ENCODE measurements around the gene EOMES.

Gene EOMES

GRCh38 chr3:27719314-27720003 is 2.7 kb downstream of the EOMES start:
- no peak for DNase-seq

DNA sequence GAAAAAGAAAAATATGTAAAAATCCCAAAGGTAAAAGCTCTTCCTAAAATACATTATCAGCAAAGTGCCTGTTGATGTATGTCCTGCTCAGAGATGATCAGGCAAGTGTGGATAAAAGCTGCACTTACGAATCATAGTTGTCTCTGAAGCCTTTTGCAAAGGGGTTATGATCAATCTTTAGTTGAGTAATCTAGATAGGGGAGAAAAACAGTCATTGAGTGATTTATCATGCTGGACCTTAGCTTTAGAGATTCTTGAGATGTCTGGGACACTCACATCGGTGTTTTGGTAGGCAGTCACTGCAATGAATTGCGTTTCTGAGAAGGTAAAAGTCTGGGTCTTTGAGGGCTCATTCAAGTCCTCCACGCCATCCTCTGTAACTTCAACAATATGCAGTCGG is 3.7 kb downstream of the EOMES start:
- no peak for DNase-seq

- DNase-seq, result no peak
Observed at GRCh38 chr3:27717200-27717852, 4.8 kb downstream of the EOMES start.

GRCh38 chr3:27716309-27716708 is 5.8 kb downstream of the EOMES start:
- no peak for DNase-seq

GRCh38 chr3:27715863-27716262 is 6.3 kb downstream of the EOMES start:
- no peak for DNase-seq

DNA sequence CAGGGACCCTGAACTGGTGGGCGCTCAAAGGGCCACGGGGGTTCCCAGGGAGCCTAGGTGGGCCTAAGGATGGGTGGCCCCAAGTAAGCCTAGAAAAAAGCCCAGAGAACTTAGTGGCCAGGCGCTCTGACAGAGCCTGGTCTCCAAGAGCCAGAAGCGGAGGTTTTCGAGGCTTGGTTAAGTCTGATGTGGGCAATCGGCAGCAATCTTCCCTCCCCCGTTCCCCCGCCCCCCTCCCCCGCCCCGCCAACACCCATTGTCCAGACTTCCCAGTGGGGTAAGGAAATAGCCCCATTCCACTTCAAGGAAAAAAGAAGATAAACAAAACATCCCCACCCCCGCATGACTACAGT is 6.7 kb downstream of the EOMES start:
- DNase-seq, result no peak

- no peak for DNase-seq
Observed at GRCh38 chr3:27714692-27715453, 7.2 kb downstream of the EOMES start.

DNA sequence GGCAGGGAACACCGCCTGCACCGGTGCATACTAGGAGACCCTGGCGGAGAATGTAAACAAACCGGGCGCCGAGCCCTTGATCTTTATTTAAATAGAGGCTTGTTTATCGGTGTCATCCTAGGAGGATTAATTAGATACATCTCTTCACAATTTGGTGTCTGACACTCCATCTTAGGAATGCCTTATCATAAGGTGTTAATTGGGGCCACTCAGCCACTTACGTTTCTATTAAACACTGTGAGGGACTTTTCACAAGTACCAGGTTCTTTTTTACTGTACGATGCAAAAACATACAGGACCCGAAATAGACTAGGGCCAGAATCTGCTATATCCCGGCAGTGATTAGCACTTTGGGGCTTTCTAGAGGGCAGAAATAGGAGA is 8.0 kb downstream of the EOMES start:
- no peak for DNase-seq

- no peak for DNase-seq
Observed at GRCh38 chr3:27713435-27714145, 8.5 kb downstream of the EOMES start.

GRCh38 chr3:27713078-27713423 is 9.1 kb downstream of the EOMES start:
- DNase-seq, result no peak

DNA sequence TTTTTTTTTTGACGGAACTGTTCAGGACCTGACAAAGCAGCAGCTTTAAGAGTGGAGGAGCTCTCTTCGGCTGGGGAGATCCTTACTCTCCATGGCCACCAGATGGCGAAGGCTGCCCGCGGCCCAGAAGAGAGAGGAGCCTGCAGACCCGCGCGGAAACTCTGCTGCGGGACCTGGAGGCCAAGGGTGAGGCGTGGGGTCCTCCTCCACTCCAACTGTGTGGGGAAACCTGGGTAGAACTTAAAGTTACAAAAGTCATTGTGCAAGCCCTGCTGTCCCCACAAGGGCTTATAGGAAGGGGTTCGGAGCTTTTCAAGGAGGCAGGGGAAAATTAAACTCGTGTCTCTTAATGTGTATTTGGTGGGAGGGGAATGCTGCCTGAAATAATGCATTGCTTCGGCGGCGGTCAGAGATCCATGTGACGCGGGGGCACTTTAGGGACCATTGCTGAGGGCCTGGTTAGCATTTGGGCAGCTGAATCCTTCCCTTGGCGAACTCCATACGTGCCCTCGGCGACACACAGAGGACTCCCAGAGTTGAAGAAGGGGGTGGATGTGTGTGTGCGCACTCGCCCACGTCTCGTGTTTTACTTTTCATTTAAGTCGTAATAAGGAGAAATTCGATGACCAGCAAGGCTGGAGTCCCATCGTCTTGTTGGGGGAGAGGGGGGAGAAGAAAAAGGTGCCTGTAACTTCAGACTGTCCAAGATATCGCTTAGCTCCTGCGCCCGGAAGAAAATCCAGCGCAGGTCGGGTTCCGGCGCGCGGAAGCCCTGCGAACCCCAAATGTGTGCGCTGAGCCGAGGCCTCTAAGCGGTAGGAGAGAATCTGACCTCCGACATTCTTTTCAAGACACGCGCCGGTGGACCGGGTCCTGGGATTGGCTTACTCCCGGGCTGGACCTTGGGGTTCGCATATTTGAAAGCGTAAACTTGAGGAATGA is 9.7 kb downstream of the EOMES start:
- DNase-seq, result peak; percentile 87

DNA sequence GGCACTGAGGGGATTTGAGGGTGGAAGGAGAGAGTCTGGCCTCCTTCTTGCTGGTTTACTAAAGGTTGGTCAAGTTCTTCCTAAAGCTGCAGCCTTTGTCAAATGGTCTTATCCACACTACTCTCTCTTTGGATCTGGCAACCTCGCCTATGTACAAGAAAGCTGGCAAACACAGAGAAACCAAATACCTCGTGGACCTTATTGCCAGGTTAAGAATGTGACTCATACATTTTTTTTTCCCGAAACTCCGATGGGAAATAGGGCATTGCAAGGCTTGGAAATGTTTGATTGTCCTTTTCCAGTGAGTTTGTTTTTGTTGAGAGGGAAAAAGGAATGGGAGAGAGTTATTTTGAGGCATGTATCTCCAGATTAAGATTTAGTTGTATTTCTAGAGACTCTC is 13.9 kb downstream of the EOMES start:
- DNase-seq, result no peak

- DNase-seq, result no peak
Observed at GRCh38 chr3:27699067-27699466, 23.1 kb downstream of the EOMES start.

DNA sequence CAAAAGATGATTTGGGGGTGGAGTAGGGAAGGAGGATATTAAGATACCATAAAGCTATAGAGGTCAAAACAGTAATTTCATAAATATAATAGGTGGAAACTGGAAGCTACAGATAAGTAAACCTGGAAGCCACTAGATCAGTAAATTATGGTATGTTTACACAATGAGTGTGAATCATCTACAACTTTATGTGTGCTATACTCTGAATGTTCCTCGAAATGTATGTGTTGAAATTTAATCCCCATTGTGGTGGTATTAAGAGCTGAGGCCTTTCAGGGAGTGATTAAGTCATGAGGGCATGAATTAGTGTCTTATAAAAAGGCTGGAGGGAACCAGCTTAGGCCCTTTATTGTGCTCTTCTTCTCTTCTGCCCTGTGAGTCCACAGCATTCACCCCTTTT is 25.2 kb downstream of the EOMES start:
- DNase-seq, result no peak

GRCh38 chr3:27695636-27696035 is 26.5 kb downstream of the EOMES start:
- no peak for DNase-seq

DNA sequence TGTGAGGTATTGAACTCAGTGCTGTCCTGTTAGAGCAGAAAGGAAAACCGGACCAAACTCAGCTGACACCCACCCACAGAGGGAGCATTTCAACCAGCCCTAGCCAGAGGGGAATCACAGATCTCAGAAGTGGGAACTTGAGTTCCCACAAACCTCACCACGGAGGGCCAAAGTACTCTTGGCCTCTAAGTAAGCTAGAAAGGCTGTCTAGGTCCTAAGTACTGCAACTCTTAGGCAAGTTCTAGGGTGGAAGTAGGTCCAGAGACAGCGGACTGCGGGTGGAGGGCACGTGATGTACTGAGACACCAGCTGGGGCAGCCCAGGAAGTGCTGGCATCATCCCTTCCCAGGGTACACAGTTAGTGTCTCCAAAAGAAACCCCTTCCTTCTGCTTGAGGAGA is 34.1 kb downstream of the EOMES start:
- DNase-seq, result no peak

DNA sequence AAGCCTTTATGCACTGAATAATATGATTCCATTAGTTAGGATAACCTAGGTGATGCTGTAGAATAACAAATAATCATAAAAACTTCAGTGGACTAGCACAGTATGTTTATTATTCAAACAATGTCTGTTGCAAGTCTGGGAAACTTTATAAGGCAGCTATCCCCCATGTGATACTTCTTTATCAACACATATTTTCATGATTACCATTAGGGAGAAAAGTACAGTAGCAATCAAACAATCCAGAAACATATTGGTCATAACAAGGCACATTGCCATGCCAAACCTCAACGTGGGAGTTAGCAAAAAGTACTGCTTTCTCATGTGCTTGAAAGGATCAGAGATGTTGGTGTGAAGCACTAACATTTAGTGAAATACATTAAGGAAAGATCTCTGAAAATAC is 35.5 kb downstream of the EOMES start:
- DNase-seq, result no peak

GRCh38 chr3:27685474-27685873 is 36.6 kb downstream of the EOMES start:
- no peak for DNase-seq

GRCh38 chr3:27684302-27684701 is 37.8 kb downstream of the EOMES start:
- DNase-seq, result no peak

GRCh38 chr3:27681249-27681748 is 40.8 kb downstream of the EOMES start:
- DNase-seq, result peak; percentile 60

- DNase-seq, result no peak
Observed at GRCh38 chr3:27680517-27681246, 41.4 kb downstream of the EOMES start.

- no peak for DNase-seq
Observed at GRCh38 chr3:27679691-27680090, 42.4 kb downstream of the EOMES start.

Measured in CD4-positive, alpha-beta T cell treated with Interleukin-17A for 1 hour (primary cell).